Liver (tissue), 2 donors: ENCODE measurements around the gene CCT7.

ENCODE experiments used
- RXRA ChIP-seq, 2 donors: IDR thresholded peaks; 2 replicates each; pipeline ENCODE4 v1.6.1; 2017 to 2018; ENCODE audit warnings: antibody characterized with exemption in 2 of 2, mild to moderate bottlenecking in 1 of 2
- TF ChIP-seq, protein P1 (sequence below): IDR thresholded peaks from 2 replicates; pipeline ENCODE4 v1.6.1; 2016; ENCODE audit warnings: antibody characterized with exemption
- donor health status: healthy.

GRCh38 chr2:73258186-73258912, 24.2 kb downstream of the CCT7 start:
- no peak for TF ChIP-seq RXRA (IDR thresholded peaks at IDR 0.05)
- TF ChIP-seq, protein P1, sequence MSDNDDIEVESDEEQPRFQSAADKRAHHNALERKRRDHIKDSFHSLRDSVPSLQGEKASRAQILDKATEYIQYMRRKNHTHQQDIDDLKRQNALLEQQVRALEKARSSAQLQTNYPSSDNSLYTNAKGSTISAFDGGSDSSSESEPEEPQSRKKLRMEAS, result no peak
